Measurements from ENCODE around the gene FAM170B.

The FAM170B gene

GRCh38 chr10:49118430-49119074 lies 15.3 kb downstream of the FAM170B start:
- Histone ChIP-seq H3K36me3 (ENCODE audit: insufficient read depth, low read length) (no peaks in the 10 kb centered on the region), H2AFZ (ENCODE audit: low read length) (no peak overlapping the region), H3K9ac (ENCODE audit: low read depth, low read length, poor library complexity, severe bottlenecking) (no peak overlapping the region), H3K79me2 (ENCODE audit: insufficient read depth, low read length) (no peaks in the 10 kb centered on the region), H3K4me1 (ENCODE audit: insufficient read depth, low read length, poor library complexity, severe bottlenecking) (peaks cover 5% of the 10 kb centered on the region), H3F3A (ENCODE audit: low read depth) (no peaks in the 10 kb centered on the region), H3K9me3 (ENCODE audit: insufficient read depth, low read depth, low read length) (no peaks in the 10 kb centered on the region), H3K4me3 (ENCODE audit: low read length, poor library complexity, severe bottlenecking) (no peak overlapping the region), H4K20me1 (ENCODE audit: insufficient read depth, low read length, poor library complexity, severe bottlenecking) (no peaks in the 10 kb centered on the region), H3K27me3 (ENCODE audit: insufficient read depth, low read length, poor library complexity, severe bottlenecking) (no peaks in the 10 kb centered on the region), H3K4me2 (ENCODE audit: low read depth, low read length, poor library complexity, severe bottlenecking) (no peak overlapping the region), H3K9me2 (replicated peaks; ENCODE audit: low read depth, low read length) (no peaks in the 10 kb centered on the region)
- no peak for TF ChIP-seq CTCF (conservative IDR thresholded peaks at IDR 0.05; ENCODE audit: low read length)
- TF ChIP-seq EZH2phosphoT487 (IDR thresholded peaks at IDR 0.05; ENCODE audit: borderline replicate concordance) = no peak

- Histone ChIP-seq H3K27me3 (ENCODE audit: insufficient read depth, low read length, poor library complexity, severe bottlenecking) (no peaks in the 10 kb centered on the region), H2AFZ (ENCODE audit: low read length) (no peak overlapping the region), H3K79me2 (ENCODE audit: insufficient read depth, low read length) (no peaks in the 10 kb centered on the region), H3F3A (ENCODE audit: low read depth) (no peaks in the 10 kb centered on the region), H3K4me2 (ENCODE audit: low read depth, low read length, poor library complexity, severe bottlenecking) (no peak overlapping the region), H3K9me2 (replicated peaks; ENCODE audit: low read depth, low read length) (no peaks in the 10 kb centered on the region), H3K36me3 (ENCODE audit: insufficient read depth, low read length) (no peaks in the 10 kb centered on the region), H4K20me1 (ENCODE audit: insufficient read depth, low read length, poor library complexity, severe bottlenecking) (no peaks in the 10 kb centered on the region), H3K9me3 (ENCODE audit: insufficient read depth, low read depth, low read length) (no peaks in the 10 kb centered on the region), H3K4me1 (ENCODE audit: insufficient read depth, low read length, poor library complexity, severe bottlenecking) (peaks cover 5% of the 10 kb centered on the region), H3K9ac (ENCODE audit: low read depth, low read length, poor library complexity, severe bottlenecking) (no peak overlapping the region), H3K4me3 (ENCODE audit: low read length, poor library complexity, severe bottlenecking) (no peak overlapping the region)
- TF ChIP-seq EZH2phosphoT487 (IDR thresholded peaks at IDR 0.05; ENCODE audit: borderline replicate concordance) = no peak
- no peak for TF ChIP-seq CTCF (conservative IDR thresholded peaks at IDR 0.05; ENCODE audit: low read length)
Measured at GRCh38 chr10:49117376-49118070, 16.3 kb downstream of the FAM170B start.

- no peaks in the 10 kb centered on the region for H3K27me3 ChIP-seq (ENCODE audit: insufficient read depth, low read length, poor library complexity, severe bottlenecking)
- peaks cover 5% of the 10 kb centered on the region for H3K4me1 ChIP-seq (ENCODE audit: insufficient read depth, low read length, poor library complexity, severe bottlenecking)
- no peak overlapping the region for H3K4me3 ChIP-seq (ENCODE audit: low read length, poor library complexity, severe bottlenecking)
- H3K4me2 ChIP-seq (ENCODE audit: low read depth, low read length, poor library complexity, severe bottlenecking) = no peak overlapping the region
- no peaks in the 10 kb centered on the region for H3K36me3 ChIP-seq (ENCODE audit: insufficient read depth, low read length)
- no peaks in the 10 kb centered on the region for H3K9me2 ChIP-seq (replicated peaks; ENCODE audit: low read depth, low read length)
- no peaks in the 10 kb centered on the region for H3K79me2 ChIP-seq (ENCODE audit: insufficient read depth, low read length)
- H4K20me1 ChIP-seq (ENCODE audit: insufficient read depth, low read length, poor library complexity, severe bottlenecking) = no peaks in the 10 kb centered on the region
- TF ChIP-seq EZH2phosphoT487 (IDR thresholded peaks at IDR 0.05; ENCODE audit: borderline replicate concordance) = no peak
- TF ChIP-seq CTCF (conservative IDR thresholded peaks at IDR 0.05; ENCODE audit: low read length) = no peak
- H3F3A ChIP-seq (ENCODE audit: low read depth) = no peaks in the 10 kb centered on the region
- H2AFZ ChIP-seq (ENCODE audit: low read length) = no peak overlapping the region
- no peaks in the 10 kb centered on the region for H3K9me3 ChIP-seq (ENCODE audit: insufficient read depth, low read depth, low read length)
- no peak overlapping the region for H3K9ac ChIP-seq (ENCODE audit: low read depth, low read length, poor library complexity, severe bottlenecking)
Measured at GRCh38 chr10:49116509-49117375, 17.1 kb downstream of the FAM170B start.

Data from Loucy (cell line).